Hepatocyte (in vitro differentiated cells): Measurements from ENCODE around the gene ADAMTS13.

Experiments used
- EZH2 ChIP-seq: fragments of 200-600 bp; sonication (generic); IDR thresholded peaks from 2 replicates; pipeline ENCODE4 v1.6.1; 2016; ENCODE audit warnings: antibody characterized with exemption, mild to moderate bottlenecking, borderline replicate concordance
- EZH2phosphoT487 ChIP-seq: fragments of 200-600 bp; sonication (generic); IDR thresholded peaks from one replicate; pipeline ENCODE4 v1.6.1; 2018; ENCODE audit warnings: antibody characterized with exemption, mild to moderate bottlenecking, low read depth, moderate library complexity; ENCODE audit not compliant: unreplicated experiment, severe bottlenecking
- TF ChIP-seq, protein P1 (sequence below): fragments of 200-600 bp; sonication (generic); IDR thresholded peaks from 2 replicates; pipeline ENCODE4 v1.5.1; 2016; ENCODE audit warnings: antibody characterized with exemption, mild to moderate bottlenecking; ENCODE audit not compliant: poor library complexity

GRCh38 chr9:133457233-133457632, 35.1 kb downstream of the ADAMTS13 start:
- TF ChIP-seq, protein P1, sequence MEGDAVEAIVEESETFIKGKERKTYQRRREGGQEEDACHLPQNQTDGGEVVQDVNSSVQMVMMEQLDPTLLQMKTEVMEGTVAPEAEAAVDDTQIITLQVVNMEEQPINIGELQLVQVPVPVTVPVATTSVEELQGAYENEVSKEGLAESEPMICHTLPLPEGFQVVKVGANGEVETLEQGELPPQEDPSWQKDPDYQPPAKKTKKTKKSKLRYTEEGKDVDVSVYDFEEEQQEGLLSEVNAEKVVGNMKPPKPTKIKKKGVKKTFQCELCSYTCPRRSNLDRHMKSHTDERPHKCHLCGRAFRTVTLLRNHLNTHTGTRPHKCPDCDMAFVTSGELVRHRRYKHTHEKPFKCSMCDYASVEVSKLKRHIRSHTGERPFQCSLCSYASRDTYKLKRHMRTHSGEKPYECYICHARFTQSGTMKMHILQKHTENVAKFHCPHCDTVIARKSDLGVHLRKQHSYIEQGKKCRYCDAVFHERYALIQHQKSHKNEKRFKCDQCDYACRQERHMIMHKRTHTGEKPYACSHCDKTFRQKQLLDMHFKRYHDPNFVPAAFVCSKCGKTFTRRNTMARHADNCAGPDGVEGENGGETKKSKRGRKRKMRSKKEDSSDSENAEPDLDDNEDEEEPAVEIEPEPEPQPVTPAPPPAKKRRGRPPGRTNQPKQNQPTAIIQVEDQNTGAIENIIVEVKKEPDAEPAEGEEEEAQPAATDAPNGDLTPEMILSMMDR, result no peak
- TF ChIP-seq EZH2phosphoT487, result no peak
- no peak for TF ChIP-seq EZH2
